ENCODE data around the gene AKAP13. TPM values are rescaled to one million over a fixed set of nuclear protein-coding genes. Genes with fewer than 3 reads are reported as not detected.

Gene AKAP13
- total and polyA plus RNA-seq, 7 donors = 21.6 to 142 (median 98.5) TPM

GRCh38 chr15:85676342-85677098 is 296.1 kb downstream of the AKAP13 start:
- peaks cover 0 to 16% (median 3%) of the 10 kb centered on the region in 4 donors for H3K36me3 ChIP-seq
- WGBS, 2 donors = 89 to 91% methylated on average over 9 of the region's 9 CpGs
- TF ChIP-seq POLR2AphosphoS5 (IDR thresholded peaks at IDR 0.05) (no peak), EP300 (IDR thresholded peaks at IDR 0.05) (no peak), POLR2A (IDR thresholded peaks at IDR 0.05) (no peak)
- TF ChIP-seq, protein P1, sequence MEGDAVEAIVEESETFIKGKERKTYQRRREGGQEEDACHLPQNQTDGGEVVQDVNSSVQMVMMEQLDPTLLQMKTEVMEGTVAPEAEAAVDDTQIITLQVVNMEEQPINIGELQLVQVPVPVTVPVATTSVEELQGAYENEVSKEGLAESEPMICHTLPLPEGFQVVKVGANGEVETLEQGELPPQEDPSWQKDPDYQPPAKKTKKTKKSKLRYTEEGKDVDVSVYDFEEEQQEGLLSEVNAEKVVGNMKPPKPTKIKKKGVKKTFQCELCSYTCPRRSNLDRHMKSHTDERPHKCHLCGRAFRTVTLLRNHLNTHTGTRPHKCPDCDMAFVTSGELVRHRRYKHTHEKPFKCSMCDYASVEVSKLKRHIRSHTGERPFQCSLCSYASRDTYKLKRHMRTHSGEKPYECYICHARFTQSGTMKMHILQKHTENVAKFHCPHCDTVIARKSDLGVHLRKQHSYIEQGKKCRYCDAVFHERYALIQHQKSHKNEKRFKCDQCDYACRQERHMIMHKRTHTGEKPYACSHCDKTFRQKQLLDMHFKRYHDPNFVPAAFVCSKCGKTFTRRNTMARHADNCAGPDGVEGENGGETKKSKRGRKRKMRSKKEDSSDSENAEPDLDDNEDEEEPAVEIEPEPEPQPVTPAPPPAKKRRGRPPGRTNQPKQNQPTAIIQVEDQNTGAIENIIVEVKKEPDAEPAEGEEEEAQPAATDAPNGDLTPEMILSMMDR (IDR thresholded peaks at IDR 0.05) = no peak
- H3K27ac ChIP-seq = no peak overlapping the region
- no peak for DNase-seq
- H3K4me1 ChIP-seq = peaks cover 0 to 21% (median 8%) of the 10 kb centered on the region in 4 donors
- intact Hi-C loops (cut with DNase I) = no loop called here
- H3K9me3 ChIP-seq = no peaks in the 10 kb centered on the region
- H3K4me3 ChIP-seq = no peak overlapping the region
- no peaks in the 10 kb centered on the region for H3K27me3 ChIP-seq

DNA sequence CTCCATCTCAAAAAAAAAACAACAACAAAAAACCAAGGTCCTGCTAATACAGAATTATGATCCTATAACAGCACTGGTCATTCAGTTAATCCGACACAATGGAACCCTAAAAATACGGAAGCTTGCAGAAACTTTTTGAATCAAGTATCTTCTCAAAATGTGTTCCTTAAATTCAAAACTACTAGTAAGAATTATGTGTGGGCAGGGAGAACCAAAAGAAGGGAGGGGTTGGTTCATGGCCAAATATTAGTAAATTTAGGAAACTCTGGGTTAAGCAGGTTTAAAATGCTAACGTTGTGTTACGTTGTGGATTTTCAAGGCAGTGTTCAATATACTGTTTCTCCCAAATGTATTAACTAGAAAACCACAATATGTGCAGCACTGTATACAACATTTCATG is 298.8 kb downstream of the AKAP13 start:
- Histone ChIP-seq H3K27ac (no peak overlapping the region), H3K4me3 (no peak overlapping the region), H3K27me3 (no peaks in the 10 kb centered on the region), H3K4me1 (peaks cover 0 to 6% (median 0%) of the 10 kb centered on the region in 4 donors), H3K36me3 (peaks cover 0 to 33% (median 17%) of the 10 kb centered on the region in 4 donors), H3K9me3 (no peaks in the 10 kb centered on the region)
- WGBS, 2 donors = 93 to 95% methylated on average over 4 of the region's 4 CpGs
- TF ChIP-seq POLR2AphosphoS5 (IDR thresholded peaks at IDR 0.05) = no peak
- no peak for DNase-seq
- intact Hi-C loops (cut with DNase I) = no loop called here

DNA sequence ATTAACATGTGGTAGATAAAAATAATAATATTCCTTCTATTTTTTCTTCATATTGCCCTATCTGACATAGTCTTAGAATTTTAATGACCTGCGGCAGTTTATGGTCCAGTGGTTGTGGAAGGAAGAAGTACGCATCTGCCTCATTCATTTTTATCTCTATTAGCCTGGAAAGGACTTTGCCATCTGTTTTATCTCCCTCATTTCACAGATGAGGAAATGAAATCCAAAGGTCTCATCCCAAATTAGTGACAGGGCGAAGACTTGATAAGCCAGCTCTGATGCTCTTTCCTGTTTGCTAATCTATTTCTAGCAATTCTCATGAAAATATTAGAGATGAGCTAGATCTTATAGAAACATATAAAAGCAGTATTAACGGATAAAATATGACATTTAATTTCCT is 301.0 kb downstream of the AKAP13 start:
- 93 to 94% methylated on average over 4 of the region's 4 CpGs for WGBS, 2 donors
- Histone ChIP-seq H3K4me3 (no peak overlapping the region), H3K27me3 (no peaks in the 10 kb centered on the region), H3K4me1 (peaks cover 0 to 5% (median 0%) of the 10 kb centered on the region in 4 donors), H3K36me3 (peaks cover 0 to 51% (median 22%) of the 10 kb centered on the region in 4 donors), H3K9me3 (no peaks in the 10 kb centered on the region), H3K27ac (no peak overlapping the region)
- TF ChIP-seq EP300 (IDR thresholded peaks at IDR 0.05) (no peak), POLR2AphosphoS5 (IDR thresholded peaks at IDR 0.05) (no peak), POLR2A (IDR thresholded peaks at IDR 0.05) (no peak)
- TF ChIP-seq, protein P1 (IDR thresholded peaks at IDR 0.05) = no peak
- DNase-seq = no peak
- intact Hi-C loops (cut with DNase I) = no loop called here

DNA sequence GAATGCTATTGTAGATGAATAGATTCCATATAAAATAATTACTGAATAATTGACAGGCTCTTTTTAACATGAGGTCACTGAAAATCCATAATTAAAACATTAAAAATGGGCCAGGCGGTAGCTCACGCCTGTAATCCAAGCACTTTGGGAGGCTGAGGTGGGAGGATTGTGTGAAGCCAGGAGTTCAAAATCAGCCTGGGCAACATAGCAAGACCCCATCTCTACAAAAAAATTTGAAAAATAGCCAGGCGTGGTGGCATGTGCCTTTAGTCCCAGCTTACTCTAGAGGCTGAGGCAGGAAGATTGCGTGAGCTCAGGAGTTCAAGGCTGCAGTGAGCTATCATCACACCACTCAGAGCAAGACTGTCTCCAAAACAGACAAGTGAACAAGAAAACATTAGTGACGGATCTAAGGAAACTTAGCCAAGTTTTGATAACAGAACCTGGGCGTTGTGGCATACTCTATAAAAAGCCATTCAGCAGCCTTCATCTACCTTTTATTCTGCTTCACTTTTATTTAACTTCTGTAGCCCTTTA is 303.8 kb downstream of the AKAP13 start:
- H3K27me3 ChIP-seq = no peaks in the 10 kb centered on the region
- DNase-seq = no peak
- H3K27ac ChIP-seq = peak overlapping the region in 1 of 4 donors; percentile 53
- no peak overlapping the region for H3K4me3 ChIP-seq
- intact Hi-C loops (cut with DNase I) = no loop called here
- no peak for TF ChIP-seq POLR2A (IDR thresholded peaks at IDR 0.05)
- no peak for TF ChIP-seq POLR2AphosphoS5 (IDR thresholded peaks at IDR 0.05)
- TF ChIP-seq EP300 (IDR thresholded peaks at IDR 0.05) = no peak
- TF ChIP-seq, protein P1 (IDR thresholded peaks at IDR 0.05) = no peak
- no peaks in the 10 kb centered on the region for H3K9me3 ChIP-seq
- 87 to 89% methylated on average over 6 of the region's 6 CpGs for WGBS, 2 donors
- peaks cover 3 to 67% (median 19%) of the 10 kb centered on the region in 4 donors for H3K36me3 ChIP-seq
- H3K4me1 ChIP-seq = peaks cover 0 to 9% (median 8%) of the 10 kb centered on the region in 4 donors

- Histone ChIP-seq H3K4me1 (peaks cover 0 to 18% (median 17%) of the 10 kb centered on the region in 4 donors), H3K4me3 (no peak overlapping the region), H3K36me3 (peaks cover 3 to 67% (median 19%) of the 10 kb centered on the region in 4 donors), H3K27me3 (no peaks in the 10 kb centered on the region), H3K27ac (peak overlapping the region in 1 of 4 donors; percentile 53), H3K9me3 (no peaks in the 10 kb centered on the region)
- 85% methylated on average over 9 of the region's 9 CpGs for WGBS, 2 donors
- no peak for DNase-seq
- TF ChIP-seq EP300 (IDR thresholded peaks at IDR 0.05) = no peak
- no peak for TF ChIP-seq POLR2A (IDR thresholded peaks at IDR 0.05)
- intact Hi-C loops (cut with DNase I) = no loop called here
Observed at GRCh38 chr15:85685356-85685755, 305.0 kb downstream of the AKAP13 start.
